NCI-H1930 (cell line): ENCODE results near the gene MCM3AP.
"Not testable (repeated sequence)": the region's sequence is repeated elsewhere in the genome, so short reads cannot be mapped to it uniquely, and the experiment has no call there.

ENCODE experiments used
- DNase-seq, 2 experiments: peaks; one replicate each; lab custom pipeline; 2025; lab: John Stamatoyannopoulos, UW

Gene MCM3AP

GRCh38 chr21:46243960-46244361, 41.5 kb downstream of the MCM3AP start:
- no peak for DNase-seq

- no peak for DNase-seq
Observed at GRCh38 chr21:46243325-46243724, 42.1 kb downstream of the MCM3AP start.

- DNase-seq: not testable (repeated sequence)
Observed at GRCh38 chr21:46241577-46241976, 43.8 kb downstream of the MCM3AP start.

- DNase-seq: no peak
Observed at GRCh38 chr21:46239817-46240325, 45.5 kb downstream of the MCM3AP start.

GRCh38 chr21:46237474-46237873, 47.9 kb downstream of the MCM3AP start:
- no peak for DNase-seq

GRCh38 chr21:46234436-46234950, 50.9 kb downstream of the MCM3AP start:
- no peak for DNase-seq

GRCh38 chr21:46229923-46230260, 55.5 kb downstream of the MCM3AP start:
- DNase-seq: no peak

GRCh38 chr21:46229133-46229922, 56.1 kb downstream of the MCM3AP start:
- DNase-seq: peak; percentile 61 to 84

GRCh38 chr21:46228345-46229051, 56.9 kb downstream of the MCM3AP start, which contains the start of gene LSS:
Gene LSS, minus strand, starts transcription at chr21:46228774. Its CDS starts 29 bp downstream, at chr21:46228745.
- peak; percentile 95 for DNase-seq

GRCh38 chr21:46227811-46228344, 57.5 kb downstream of the MCM3AP start:
- DNase-seq: no peak

- no peak for DNase-seq
Observed at GRCh38 chr21:46226920-46227599, 58.4 kb downstream of the MCM3AP start.

- no peak for DNase-seq
Observed at GRCh38 chr21:46226146-46226545, 59.3 kb downstream of the MCM3AP start.

- not testable (repeated sequence) for DNase-seq
Observed at GRCh38 chr21:46223661-46224060, 61.8 kb downstream of the MCM3AP start.

- DNase-seq: no peak
Observed at GRCh38 chr21:46223217-46223616, 62.2 kb downstream of the MCM3AP start.

GRCh38 chr21:46222436-46223116, 62.8 kb downstream of the MCM3AP start:
- no peak for DNase-seq

GRCh38 chr21:46221664-46222435, 63.6 kb downstream of the MCM3AP start:
- no peak for DNase-seq

GRCh38 chr21:46220847-46221246, 64.6 kb downstream of the MCM3AP start:
- DNase-seq: no peak

GRCh38 chr21:46220275-46220810, 65.1 kb downstream of the MCM3AP start:
- DNase-seq: no peak

- DNase-seq: no peak
Observed at GRCh38 chr21:46219591-46220239, 65.7 kb downstream of the MCM3AP start.
